Naive thymus-derived CD4-positive, alpha-beta T cell (primary cell): ENCODE measurements around the gene PTGDR. TPM values are rescaled to one million over a fixed set of nuclear protein-coding genes. Genes with fewer than 3 reads are reported as not detected.

Experiments
- ATAC-seq: fragments of 150-1000 bp; cut with Tn5 transposase; 2 replicates; pipeline ENCODE4 v1.10.0; 2021; ENCODE audit warnings: mild to moderate bottlenecking, moderate library complexity
- CTCF ChIA-PET: fragments of 350-600 bp; sonication (Branson Sonifier 250); formaldehyde crosslinking; loops from one replicate; lab custom pipeline; 2021; ENCODE audit warnings: antibody characterized with exemption; lab: Charles Lee
- POLR2A ChIA-PET: fragments of 350-600 bp; sonication (Branson Sonifier 250); formaldehyde crosslinking; loops from one replicate; lab custom pipeline; 2021; ENCODE audit warnings: antibody characterized with exemption, inconsistent platforms; lab: Charles Lee
- DNase-seq, 9 donors: peaks; one replicate each; pipeline versions ENCODE4 v3.0.0 to v3.0.0-alpha.2; 2020 to 2022; ENCODE audit warnings: mixed read lengths in 1 of 9
- H3K27ac ChIP-seq: one replicate; pipeline ENCODE4 v1.7.0; 2013; ENCODE audit warnings: mild to moderate bottlenecking, low read depth, low read length, moderate library complexity
- H3K27me3 ChIP-seq, 2 donors: one replicate each; pipeline ENCODE4 v1.7.0; 2013; ENCODE audit warnings: low read length in 2 of 2, mild to moderate bottlenecking in 2 of 2, moderate library complexity in 2 of 2; ENCODE audit not compliant: control insufficient read depth in 2 of 2, insufficient read depth in 2 of 2
- H3K36me3 ChIP-seq, 3 experiments: 1 replicate in 2 of 3; 2 replicates in 1 of 3; pipeline ENCODE4 v1.7.0; 2013; ENCODE audit warnings: low read length in 3 of 3, mild to moderate bottlenecking in 3 of 3, moderate library complexity in 1 of 3; ENCODE audit not compliant: insufficient read depth in 3 of 3, control insufficient read depth in 2 of 3
- H3K4me1 ChIP-seq, 2 donors: one replicate each; pipeline ENCODE4 v1.7.0; 2013; ENCODE audit warnings: low read length in 2 of 2, mild to moderate bottlenecking in 2 of 2, moderate library complexity in 1 of 2; ENCODE audit not compliant: control insufficient read depth in 2 of 2, insufficient read depth in 2 of 2
- H3K4me3 ChIP-seq: 2 replicates; pipeline ENCODE4 v1.7.0; 2013; ENCODE audit warnings: mild to moderate bottlenecking, low read length
- H3K9me3 ChIP-seq, 3 experiments: 1 replicate in 2 of 3; 2 replicates in 1 of 3; pipeline ENCODE4 v1.7.0; 2013; ENCODE audit warnings: low read length in 3 of 3; ENCODE audit not compliant: control insufficient read depth in 2 of 3
- H3K27ac Mint-ChIP-seq, 9 donors: one replicate each; pipeline ENCODE4 v1.8.0; 2020 to 2022; ENCODE audit warnings: mixed read lengths in 9 of 9, mild to moderate bottlenecking in 8 of 9, moderate library complexity in 5 of 9, inconsistent platforms in 2 of 9
- H3K27me3 Mint-ChIP-seq, 5 donors: one replicate each; pipeline ENCODE4 v1.8.0; 2021 to 2022; ENCODE audit warnings: mixed read lengths in 5 of 5, mild to moderate bottlenecking in 1 of 5
- H3K36me3 Mint-ChIP-seq, 5 donors: one replicate each; pipeline ENCODE4 v1.8.0; 2020 to 2022; ENCODE audit warnings: mixed read lengths in 5 of 5, mild to moderate bottlenecking in 3 of 5, inconsistent platforms in 1 of 5
- H3K4me1 Mint-ChIP-seq, 7 donors: one replicate each; pipeline ENCODE4 v1.8.0; 2020 to 2022; ENCODE audit warnings: mixed read lengths in 7 of 7, mild to moderate bottlenecking in 3 of 7, inconsistent platforms in 1 of 7
- H3K4me3 Mint-ChIP-seq, 10 donors: one replicate each; pipeline ENCODE4 v1.8.0; 2020 to 2022; ENCODE audit warnings: mild to moderate bottlenecking in 10 of 10, mixed read lengths in 10 of 10, moderate library complexity in 6 of 10, inconsistent platforms in 2 of 10
- H3K9me3 Mint-ChIP-seq, 11 donors: one replicate each; pipeline ENCODE4 v1.8.0; 2020 to 2022; ENCODE audit warnings: mixed read lengths in 11 of 11, mild to moderate bottlenecking in 4 of 11, inconsistent platforms in 1 of 11, moderate library complexity in 1 of 11
- intact Hi-C, 2 donors: fragments of 100-400 bp; cut with micrococcal nuclease; formaldehyde crosslinking; loops; one replicate each; pipeline ENCODE4 v1.15.1; 2023
- polyA plus RNA-seq, 2 donors: library from polyadenylated mRNA; unstranded; fragments of 300-500 nt; fragmentation: Illumina TruSeq; gene quantifications; one replicate each; pipeline ENCODE4 v1.2.3, GENCODE V29; 2021
- total RNA-seq, 6 experiments: library from RNA in 5 of 6; stranded (reverse) in 5 of 6; gene quantifications; 1 replicate in 5 of 6; 2 replicates in 1 of 6; pipeline ENCODE4 v1.2.3 and lab custom pipeline; 2021 to 2026

Gene PTGDR
- total and polyA plus RNA-seq, 7 experiments from 2014 or later, result 0.10 to 12.4 (median 0.35) TPM

- POLR2A ChIA-PET, result no interaction called here
These were observed 8.1 kb upstream of the PTGDR start for GRCh38 chr14:52259434-52259833.

GRCh38 chr14:52262600-52262999 lies 4.9 kb upstream of the PTGDR start:
- Mint-ChIP-seq H3K27me3 (peaks cover 15 to 45% (median 17%) of the 10 kb centered on the region in 5 donors), H3K27ac (no peak overlapping the region), H3K9me3 (peaks cover 0 to 6% (median 0%) of the 10 kb centered on the region in 11 donors), H3K4me3 (no peak overlapping the region), H3K4me1 (peaks cover 8 to 46% (median 31%) of the 10 kb centered on the region in 7 donors), H3K36me3 (peaks cover 0 to 38% (median 0%) of the 10 kb centered on the region in 5 donors)
- no peak overlapping the region for H3K27ac ChIP-seq
- intact Hi-C loops, result no loop called here
- H3K36me3 ChIP-seq, result no peaks in the 10 kb centered on the region
- H3K4me3 ChIP-seq, result no peak overlapping the region
- peaks cover 10 to 33% of the 10 kb centered on the region in 2 donors for H3K4me1 ChIP-seq
- DNase-seq (no peak), ATAC-seq (no peak)
- H3K9me3 ChIP-seq, result no peaks in the 10 kb centered on the region
- POLR2A ChIA-PET, result no interaction called here
- CTCF ChIA-PET, result no interaction called here
- no peaks in the 10 kb centered on the region for H3K27me3 ChIP-seq

More at GRCh38 chr14:52259434-52259833, 8.1 kb upstream of the PTGDR start:
- Mint-ChIP-seq H3K36me3 (peaks cover 0 to 22% (median 0%) of the 10 kb centered on the region in 5 donors), H3K27me3 (peaks cover 0 to 30% (median 7%) of the 10 kb centered on the region in 5 donors), H3K4me1 (peaks cover 4 to 19% (median 9%) of the 10 kb centered on the region in 7 donors), H3K4me3 (no peak overlapping the region), H3K27ac (peak overlapping the region in 1 of 9 donors; percentile 3), H3K9me3 (peaks cover 0 to 6% (median 0%) of the 10 kb centered on the region in 11 donors)
- ATAC-seq (no peak), DNase-seq (no peak)
- intact Hi-C loops, result no loop called here
- no peak overlapping the region for H3K27ac ChIP-seq
- peaks cover 5 to 7% of the 10 kb centered on the region in 2 donors for H3K4me1 ChIP-seq
- no peak overlapping the region for H3K4me3 ChIP-seq
- no peaks in the 10 kb centered on the region for H3K36me3 ChIP-seq
- no peaks in the 10 kb centered on the region for H3K27me3 ChIP-seq
- H3K9me3 ChIP-seq, result no peaks in the 10 kb centered on the region
- CTCF ChIA-PET, result interaction anchor here (0.6 kb wide), 1 partner anchor 637 kb away, joined by 3 read pairs; no protein-coding TSS in a partner anchor

GRCh38 chr14:52263190-52263589 lies 4.3 kb upstream of the PTGDR start:
- Mint-ChIP-seq H3K36me3 (peaks cover 0 to 42% (median 3%) of the 10 kb centered on the region in 5 donors), H3K4me3 (no peak overlapping the region), H3K27ac (no peak overlapping the region), H3K27me3 (peaks cover 19 to 51% (median 21%) of the 10 kb centered on the region in 5 donors), H3K4me1 (peaks cover 12 to 51% (median 35%) of the 10 kb centered on the region in 7 donors), H3K9me3 (peaks cover 0 to 6% (median 0%) of the 10 kb centered on the region in 11 donors)
- DNase-seq (no peak), ATAC-seq (no peak)
- ChIA-PET CTCF (no interaction called here), POLR2A (no interaction called here)
- Histone ChIP-seq H3K4me1 (peaks cover 10 to 33% of the 10 kb centered on the region in 2 donors), H3K36me3 (no peaks in the 10 kb centered on the region), H3K4me3 (no peak overlapping the region), H3K9me3 (no peaks in the 10 kb centered on the region), H3K27me3 (no peaks in the 10 kb centered on the region), H3K27ac (no peak overlapping the region)
- intact Hi-C loops, result no loop called here

DNA sequence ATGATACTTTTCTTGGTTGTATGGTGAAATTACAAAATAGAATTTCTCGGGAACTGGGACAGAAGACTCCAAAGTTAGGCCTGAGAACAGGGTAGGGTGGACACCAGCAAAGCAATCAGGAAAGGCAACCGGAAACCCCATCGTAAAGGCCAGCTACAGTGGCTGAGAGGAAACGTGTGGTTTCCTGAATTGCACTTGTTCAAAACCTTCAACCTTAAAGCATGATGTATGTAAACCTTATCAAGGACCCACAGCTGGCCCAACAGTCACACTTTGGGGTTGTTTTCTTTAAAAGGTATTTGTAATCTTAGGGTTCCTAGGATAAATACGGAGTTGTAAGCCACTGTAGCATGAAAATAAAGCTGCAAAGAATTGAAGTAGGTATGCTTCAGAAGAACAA lies 2.2 kb upstream of the PTGDR start:
- Mint-ChIP-seq H3K4me1 (peaks cover 12 to 46% (median 42%) of the 10 kb centered on the region in 7 donors), H3K36me3 (peaks cover 0 to 35% (median 4%) of the 10 kb centered on the region in 5 donors), H3K27ac (no peak overlapping the region), H3K4me3 (peak overlapping the region in 2 of 10 donors; percentile 19 to 30), H3K27me3 (peaks cover 32 to 59% (median 39%) of the 10 kb centered on the region in 5 donors), H3K9me3 (peaks cover 0 to 3% (median 0%) of the 10 kb centered on the region in 11 donors)
- H3K4me3 ChIP-seq, result no peak overlapping the region
- ATAC-seq (peak; percentile 54), DNase-seq (no peak)
- ChIA-PET CTCF (no interaction called here), POLR2A (interaction anchor here (0.6 kb wide), 1 partner anchor 193 kb away, joined by 3 read pairs; no protein-coding TSS in a partner anchor)
- no peak overlapping the region for H3K27ac ChIP-seq
- H3K36me3 ChIP-seq, result no peaks in the 10 kb centered on the region
- H3K4me1 ChIP-seq, result peaks cover 5 to 26% of the 10 kb centered on the region in 2 donors
- intact Hi-C loops, result no loop called here
- no peaks in the 10 kb centered on the region for H3K27me3 ChIP-seq
- no peaks in the 10 kb centered on the region for H3K9me3 ChIP-seq

- H3K27me3 Mint-ChIP-seq, result peaks cover 36 to 61% (median 40%) of the 10 kb centered on the region in 5 donors
- H3K9me3 Mint-ChIP-seq, result peaks cover 0 to 3% (median 0%) of the 10 kb centered on the region in 11 donors
- Histone ChIP-seq H3K9me3 (no peaks in the 10 kb centered on the region), H3K27ac (no peak overlapping the region), H3K36me3 (no peaks in the 10 kb centered on the region), H3K27me3 (no peaks in the 10 kb centered on the region), H3K4me1 (peaks cover 5 to 29% of the 10 kb centered on the region in 2 donors), H3K4me3 (no peak overlapping the region)
- peaks cover 0 to 30% (median 4%) of the 10 kb centered on the region in 5 donors for H3K36me3 Mint-ChIP-seq
- CTCF ChIA-PET, result no interaction called here
- POLR2A ChIA-PET, result no interaction called here
- DNase-seq (no peak), ATAC-seq (no peak)
- H3K27ac Mint-ChIP-seq, result no peak overlapping the region
- peaks cover 12 to 46% (median 42%) of the 10 kb centered on the region in 7 donors for H3K4me1 Mint-ChIP-seq
- peak overlapping the region in 3 of 10 donors; percentile 39 to 93 (median 92) for H3K4me3 Mint-ChIP-seq
- intact Hi-C loops, result no loop called here
These were observed 1.3 kb upstream of the PTGDR start for GRCh38 chr14:52266179-52266578.

- intact Hi-C loops, result no loop called here
- Histone ChIP-seq H3K4me3 (peak overlapping the region; percentile 36), H3K4me1 (peaks cover 5 to 31% of the 10 kb centered on the region in 2 donors), H3K27ac (no peak overlapping the region), H3K9me3 (no peaks in the 10 kb centered on the region), H3K36me3 (no peaks in the 10 kb centered on the region), H3K27me3 (no peaks in the 10 kb centered on the region)
- Mint-ChIP-seq H3K36me3 (peaks cover 0 to 28% (median 4%) of the 10 kb centered on the region in 5 donors), H3K27ac (no peak overlapping the region), H3K4me3 (peak overlapping the region in 8 of 10 donors; percentile 4 to 94 (median 81)), H3K4me1 (peaks cover 12 to 46% (median 42%) of the 10 kb centered on the region in 7 donors), H3K9me3 (peaks cover 0 to 3% (median 0%) of the 10 kb centered on the region in 11 donors), H3K27me3 (peaks cover 36 to 66% (median 41%) of the 10 kb centered on the region in 5 donors)
- ChIA-PET CTCF (no interaction called here), POLR2A (no interaction called here)
- ATAC-seq, result no peak
- no peak for DNase-seq
These were observed 716 bp upstream of the PTGDR start for GRCh38 chr14:52266782-52267181.
